ENCODE measurements around the gene FAM110A. TPM values are rescaled to one million over a fixed set of nuclear protein-coding genes. Genes with fewer than 3 reads are reported as not detected.
A peak's percentile ranks its signal among the peaks of the same experiment; 100 is the strongest.

FAM110A gene
- total and polyA plus RNA-seq, 7 donors = 0.55 to 10.7 (median 2.5) TPM

DNA sequence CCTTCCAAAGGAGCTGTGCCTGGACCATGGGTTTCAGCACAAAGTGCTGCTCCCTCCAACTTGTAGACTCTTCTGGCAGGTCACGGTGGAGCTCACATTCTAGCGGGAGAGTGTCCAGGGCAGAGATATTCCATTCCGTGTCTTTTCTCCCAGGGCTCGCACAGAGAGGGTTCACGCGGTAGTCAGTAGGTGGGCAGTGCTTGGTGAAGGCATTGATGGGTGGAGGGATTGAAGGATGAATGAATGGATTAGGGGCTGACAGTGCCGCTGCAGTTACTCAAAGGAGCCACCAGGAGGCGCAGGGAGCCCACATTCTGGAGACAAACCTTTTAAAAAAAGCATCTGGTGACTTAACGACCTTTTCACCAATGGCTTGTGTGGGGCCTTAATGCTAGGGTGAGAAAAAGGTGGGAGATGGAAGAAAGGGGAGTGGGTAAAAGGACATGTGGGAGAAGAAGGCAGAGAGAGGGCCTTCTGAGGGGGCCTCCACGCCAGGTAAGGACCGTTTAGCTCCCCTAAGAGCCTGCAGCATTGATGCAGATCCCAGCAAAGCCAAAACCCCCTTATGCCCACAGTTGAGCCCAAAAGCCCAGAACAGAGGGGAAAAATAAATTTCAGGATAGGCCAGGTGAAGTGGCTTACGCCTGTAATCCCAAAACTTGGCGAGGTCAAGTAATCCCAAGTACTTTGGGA lies 17.5 kb upstream of the FAM110A start:
- H3K9me3 ChIP-seq = no peaks in the 10 kb centered on the region
- TF ChIP-seq EP300 (IDR thresholded peaks at IDR 0.05) (no peak), POLR2A (IDR thresholded peaks at IDR 0.05) (no peak), POLR2AphosphoS5 (IDR thresholded peaks at IDR 0.05) (no peak)
- TF ChIP-seq, protein P1, sequence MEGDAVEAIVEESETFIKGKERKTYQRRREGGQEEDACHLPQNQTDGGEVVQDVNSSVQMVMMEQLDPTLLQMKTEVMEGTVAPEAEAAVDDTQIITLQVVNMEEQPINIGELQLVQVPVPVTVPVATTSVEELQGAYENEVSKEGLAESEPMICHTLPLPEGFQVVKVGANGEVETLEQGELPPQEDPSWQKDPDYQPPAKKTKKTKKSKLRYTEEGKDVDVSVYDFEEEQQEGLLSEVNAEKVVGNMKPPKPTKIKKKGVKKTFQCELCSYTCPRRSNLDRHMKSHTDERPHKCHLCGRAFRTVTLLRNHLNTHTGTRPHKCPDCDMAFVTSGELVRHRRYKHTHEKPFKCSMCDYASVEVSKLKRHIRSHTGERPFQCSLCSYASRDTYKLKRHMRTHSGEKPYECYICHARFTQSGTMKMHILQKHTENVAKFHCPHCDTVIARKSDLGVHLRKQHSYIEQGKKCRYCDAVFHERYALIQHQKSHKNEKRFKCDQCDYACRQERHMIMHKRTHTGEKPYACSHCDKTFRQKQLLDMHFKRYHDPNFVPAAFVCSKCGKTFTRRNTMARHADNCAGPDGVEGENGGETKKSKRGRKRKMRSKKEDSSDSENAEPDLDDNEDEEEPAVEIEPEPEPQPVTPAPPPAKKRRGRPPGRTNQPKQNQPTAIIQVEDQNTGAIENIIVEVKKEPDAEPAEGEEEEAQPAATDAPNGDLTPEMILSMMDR (IDR thresholded peaks at IDR 0.05) = peak; percentile 89 to 99 (median 98)
- WGBS, 2 donors = 31 to 33% methylated on average over 13 of the region's 13 CpGs
- H3K4me3 ChIP-seq = no peak overlapping the region
- no peaks in the 10 kb centered on the region for H3K4me1 ChIP-seq
- no peaks in the 10 kb centered on the region for H3K36me3 ChIP-seq
- DNase-seq = no peak
- intact Hi-C loops (cut with DNase I) = loop anchor here (1.0 to 10.0 kb wide), 3 partner anchors 140 to 396 kb away; no protein-coding TSS in a partner anchor
- H3K27me3 ChIP-seq = peaks cover 0 to 46% (median 0%) of the 10 kb centered on the region in 3 donors
- H3K27ac ChIP-seq = no peak overlapping the region

DNA sequence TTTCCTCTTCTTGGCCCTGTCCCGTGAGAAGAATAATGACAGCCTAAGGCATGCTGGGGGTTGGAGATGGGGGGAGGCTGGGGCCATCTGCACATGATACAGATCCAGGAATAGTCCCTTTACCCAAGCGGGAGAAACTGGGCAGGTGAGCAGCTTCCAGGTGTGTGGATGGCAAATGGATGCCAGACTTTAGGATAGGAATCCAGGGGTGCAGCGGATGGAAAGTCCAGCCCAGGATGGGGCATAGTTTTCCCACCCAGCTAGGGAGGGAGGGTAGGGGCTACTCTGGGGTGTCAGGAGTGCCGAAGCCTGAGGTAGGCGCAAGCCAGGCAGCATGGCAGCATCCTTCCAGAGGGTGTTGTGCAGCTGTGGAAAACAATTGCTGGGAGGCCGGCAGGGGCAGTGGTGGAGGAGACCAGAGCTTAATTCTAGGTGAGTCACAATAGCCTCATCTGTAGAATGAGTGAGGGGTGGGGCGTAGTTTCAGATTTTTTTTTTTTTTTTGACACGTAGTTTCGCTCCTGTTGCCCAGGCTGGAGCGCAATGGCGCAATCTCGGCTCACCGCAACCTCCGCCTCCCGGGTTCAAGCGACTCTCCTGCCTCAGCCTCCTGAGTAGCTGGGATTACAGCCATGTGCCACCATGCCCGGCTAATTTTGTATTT lies 15.4 kb upstream of the FAM110A start:
- Histone ChIP-seq H3K9me3 (no peaks in the 10 kb centered on the region), H3K4me1 (no peaks in the 10 kb centered on the region), H3K36me3 (no peaks in the 10 kb centered on the region), H3K27ac (no peak overlapping the region), H3K27me3 (peaks cover 0 to 29% (median 0%) of the 10 kb centered on the region in 3 donors), H3K4me3 (no peak overlapping the region)
- 86 to 89% methylated on average over 17 of the region's 17 CpGs for WGBS, 2 donors
- TF ChIP-seq, protein P1 (IDR thresholded peaks at IDR 0.05) = no peak
- no peak for TF ChIP-seq EP300 (IDR thresholded peaks at IDR 0.05)
- no peak for TF ChIP-seq POLR2AphosphoS5 (IDR thresholded peaks at IDR 0.05)
- TF ChIP-seq POLR2A (IDR thresholded peaks at IDR 0.05) = no peak
- intact Hi-C loops (cut with DNase I) = loop anchor here (5.0 to 10.0 kb wide), 2 partner anchors 287 to 394 kb away; no protein-coding TSS in a partner anchor
- no peak for DNase-seq

DNA sequence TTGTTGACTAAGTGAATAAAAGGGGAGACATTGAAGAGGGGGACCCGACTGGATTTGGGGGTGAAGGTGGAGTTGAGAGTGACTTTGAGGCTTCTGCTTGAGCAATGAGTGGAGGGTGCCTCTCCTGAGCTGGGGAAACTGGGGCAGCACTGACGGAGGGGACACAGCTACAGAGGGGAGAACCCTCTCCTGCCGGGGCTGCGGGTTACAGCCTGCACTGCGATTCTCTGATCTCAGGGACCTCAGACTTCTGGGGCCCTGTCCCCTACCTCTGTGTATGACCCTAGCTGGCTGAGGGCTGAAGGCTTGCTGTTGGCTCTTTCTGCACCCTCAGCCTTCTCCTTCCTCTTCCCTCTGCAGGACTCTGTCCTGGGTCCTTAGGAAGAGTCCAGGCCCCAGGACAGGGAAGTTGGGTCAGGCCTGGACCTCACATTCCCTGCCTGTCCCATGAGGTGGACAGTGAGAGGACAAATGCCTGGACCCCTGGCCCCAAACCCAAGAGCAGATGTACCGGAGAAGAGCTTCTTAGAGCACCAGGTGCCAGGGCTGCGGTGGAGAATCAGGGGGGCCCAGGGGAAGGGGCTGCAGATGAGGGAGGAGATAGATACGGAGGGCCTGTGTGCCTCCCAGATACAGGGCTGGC lies 13.7 kb upstream of the FAM110A start:
- Histone ChIP-seq H3K27ac (no peak overlapping the region), H3K36me3 (no peaks in the 10 kb centered on the region), H3K9me3 (no peaks in the 10 kb centered on the region), H3K4me3 (no peak overlapping the region), H3K27me3 (peaks cover 0 to 19% (median 0%) of the 10 kb centered on the region in 3 donors), H3K4me1 (no peaks in the 10 kb centered on the region)
- DNase-seq = no peak
- 84 to 87% methylated on average over 8 of the region's 8 CpGs for WGBS, 2 donors
- no peak for TF ChIP-seq POLR2A (IDR thresholded peaks at IDR 0.05)
- no peak for TF ChIP-seq EP300 (IDR thresholded peaks at IDR 0.05)
- TF ChIP-seq, protein P1 (IDR thresholded peaks at IDR 0.05) = no peak
- no peak for TF ChIP-seq POLR2AphosphoS5 (IDR thresholded peaks at IDR 0.05)
- intact Hi-C loops (cut with DNase I) = loop anchor here (5.0 to 10.0 kb wide), 2 partner anchors 285 to 392 kb away; no protein-coding TSS in a partner anchor

DNA sequence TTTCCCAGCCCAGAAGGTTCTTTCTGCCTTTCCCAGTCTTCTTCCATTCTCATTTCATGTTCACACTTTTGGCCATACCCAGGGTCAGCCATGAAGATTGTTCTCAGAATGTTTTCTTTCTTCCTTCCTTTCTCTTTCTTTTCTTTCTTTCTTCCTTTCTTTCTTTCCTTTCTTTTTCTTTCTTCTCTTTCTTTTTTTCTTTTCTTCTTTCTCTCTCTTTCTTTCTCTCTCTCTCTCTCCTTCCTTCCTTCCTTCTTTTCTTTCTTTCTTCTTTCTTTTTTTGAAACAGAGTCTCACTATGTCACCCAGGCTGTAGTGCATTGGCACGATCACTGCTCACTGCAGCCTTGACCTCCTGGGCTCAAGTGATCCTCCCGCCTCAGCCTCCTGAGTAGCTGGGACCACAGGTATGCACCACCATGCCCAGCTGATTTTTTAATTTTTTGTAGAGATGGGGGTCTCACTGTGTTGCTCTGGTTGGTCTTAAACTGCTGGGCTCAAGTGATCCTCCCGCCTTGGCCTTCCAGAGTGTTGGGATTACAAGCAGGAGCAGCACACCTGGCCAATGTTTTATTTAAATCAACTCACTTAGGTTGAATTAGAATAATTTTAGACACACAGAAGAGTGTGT lies 13.1 kb upstream of the FAM110A start:
- 90 to 95% methylated on average over 3 of the region's 3 CpGs for WGBS, 2 donors
- H3K27ac ChIP-seq = no peak overlapping the region
- intact Hi-C loops (cut with DNase I) = no loop called here
- TF ChIP-seq, protein P1 (IDR thresholded peaks at IDR 0.05) = no peak
- no peak for TF ChIP-seq POLR2AphosphoS5 (IDR thresholded peaks at IDR 0.05)
- TF ChIP-seq EP300 (IDR thresholded peaks at IDR 0.05) = no peak
- TF ChIP-seq POLR2A (IDR thresholded peaks at IDR 0.05) = no peak
- H3K4me3 ChIP-seq = no peak overlapping the region
- H3K4me1 ChIP-seq = no peaks in the 10 kb centered on the region
- H3K9me3 ChIP-seq = no peaks in the 10 kb centered on the region
- H3K27me3 ChIP-seq = peaks cover 0 to 12% (median 0%) of the 10 kb centered on the region in 3 donors
- H3K36me3 ChIP-seq = no peaks in the 10 kb centered on the region
- DNase-seq = no peak
